CD14-positive monocyte (primary cell): ENCODE data around the gene WFS1. TPM values are rescaled to one million over a fixed set of nuclear protein-coding genes. Genes with fewer than 3 reads are reported as not detected.

Source experiments
- DNase-seq, 3 donors: peaks; one replicate each; pipeline ENCODE4 v3.0.0-alpha.2; 2011 to 2022
- H2AFZ ChIP-seq: 2 replicates; pipeline ENCODE4 v1.6.0; 2012; ENCODE audit warnings: mild to moderate bottlenecking, low read depth, low read length, inconsistent platforms; ENCODE audit not compliant: insufficient read depth, poor library complexity, severe bottlenecking
- H3K27ac ChIP-seq, 2 donors: 1 replicate in 1 of 2; 2 replicates in 1 of 2; pipeline ENCODE4 v1.5.1; 2012 to 2013; ENCODE audit warnings: low read length in 2 of 2, control low read depth in 1 of 2, inconsistent platforms in 1 of 2, low read depth in 1 of 2, mild to moderate bottlenecking in 1 of 2
- H3K27me3 ChIP-seq, 2 donors: one replicate each; pipeline versions ENCODE4 v1.6.0 to v1.6.1; 2011 to 2013; ENCODE audit warnings: low read length in 2 of 2; ENCODE audit not compliant: control insufficient read depth in 2 of 2, insufficient read depth in 2 of 2
- H3K36me3 ChIP-seq, 2 donors: replicated peaks in 1 of 2; 1 replicate in 1 of 2; 2 replicates in 1 of 2; pipeline versions ENCODE4 v1.5.1 to v1.6.1; 2012 to 2013; ENCODE audit warnings: low read length in 2 of 2, control low read depth in 1 of 2, inconsistent platforms in 1 of 2, mild to moderate bottlenecking in 1 of 2; ENCODE audit not compliant: insufficient read depth in 2 of 2, control insufficient read depth in 1 of 2
- H3K4me1 ChIP-seq, 2 donors: 1 replicate in 1 of 2; 2 replicates in 1 of 2; pipeline versions ENCODE4 v1.5.1 to v1.6.1; 2012 to 2013; ENCODE audit warnings: low read length in 2 of 2, control low read depth in 1 of 2, inconsistent platforms in 1 of 2, mild to moderate bottlenecking in 1 of 2, moderate library complexity in 1 of 2; ENCODE audit not compliant: insufficient read depth in 2 of 2, control insufficient read depth in 1 of 2
- H3K4me2 ChIP-seq: replicated peaks from 2 replicates; pipeline ENCODE3; 2012; ENCODE audit warnings: low read length, moderate library complexity, mild to moderate bottlenecking; ENCODE audit not compliant: poor library complexity, severe bottlenecking; ENCODE audit errors: extremely low read depth
- H3K4me3 ChIP-seq, 3 experiments: fragments of 200-600 bp in 1 of 3; sonication (generic) in 1 of 3; replicated peaks in 1 of 3; 1 replicate in 2 of 3; 2 replicates in 1 of 3; pipeline ENCODE4 v1.5.1; 2011 to 2013; ENCODE audit warnings: low read length in 3 of 3, mild to moderate bottlenecking in 3 of 3, control low read depth in 2 of 3, low read depth in 2 of 3, inconsistent platforms in 1 of 3, moderate library complexity in 1 of 3
- H3K79me2 ChIP-seq: 2 replicates; pipeline ENCODE4 v1.6.0; 2012; ENCODE audit warnings: mild to moderate bottlenecking, control low read depth, inconsistent platforms, low read length, moderate library complexity; ENCODE audit not compliant: insufficient read depth
- H3K9ac ChIP-seq: 2 replicates; pipeline ENCODE4 v1.6.0; 2017; ENCODE audit warnings: low read length, mild to moderate bottlenecking; ENCODE audit not compliant: insufficient read depth, poor library complexity, severe bottlenecking
- H3K9me3 ChIP-seq, 2 donors: replicated peaks in 1 of 2; 1 replicate in 1 of 2; 2 replicates in 1 of 2; pipeline versions ENCODE4 v1.5.1 to v1.6.1; 2012 to 2013; ENCODE audit warnings: low read length in 2 of 2, control low read depth in 1 of 2; ENCODE audit not compliant: control insufficient read depth in 1 of 2, insufficient read depth in 1 of 2
- H4K20me1 ChIP-seq: 2 replicates; pipeline ENCODE4 v1.6.0; 2012; ENCODE audit warnings: mild to moderate bottlenecking, low read length, control low read depth, moderate library complexity; ENCODE audit not compliant: insufficient read depth
- H3K27ac Mint-ChIP-seq, 7 donors: one replicate each; pipeline ENCODE4 v1.8.0; 2020; ENCODE audit warnings: mild to moderate bottlenecking in 7 of 7, mixed read lengths in 7 of 7, moderate library complexity in 6 of 7, inconsistent platforms in 2 of 7
- H3K27me3 Mint-ChIP-seq, 3 donors: one replicate each; pipeline ENCODE4 v1.8.0; 2021 to 2022; ENCODE audit warnings: low read depth in 3 of 3, mild to moderate bottlenecking in 3 of 3, mixed read lengths in 3 of 3, moderate library complexity in 3 of 3, inconsistent platforms in 1 of 3
- H3K36me3 Mint-ChIP-seq, 2 donors: one replicate each; pipeline ENCODE4 v1.8.0; 2020; ENCODE audit warnings: mixed read lengths in 2 of 2, inconsistent platforms in 1 of 2, mild to moderate bottlenecking in 1 of 2
- H3K4me1 Mint-ChIP-seq: one replicate; pipeline ENCODE4 v1.8.0; 2020; ENCODE audit warnings: mild to moderate bottlenecking, mixed read lengths
- H3K4me3 Mint-ChIP-seq, 2 donors: one replicate each; pipeline ENCODE4 v1.8.0; 2020; ENCODE audit warnings: mild to moderate bottlenecking in 2 of 2, mixed read lengths in 2 of 2, moderate library complexity in 1 of 2
- H3K9me3 Mint-ChIP-seq, 7 donors: one replicate each; pipeline ENCODE4 v1.8.0; 2020 to 2022; ENCODE audit warnings: mixed read lengths in 7 of 7, mild to moderate bottlenecking in 6 of 7, moderate library complexity in 6 of 7, inconsistent platforms in 2 of 7
- WGBS: methylation state at CpG from one replicate; pipeline ENCODE4 v1.1.5; 2013; ENCODE audit warnings: missing lambda C conversion rate; ENCODE audit not compliant: insufficient coverage; 5-methylcytosine and 5-hydroxymethylcytosine counted together
- intact Hi-C, 2 donors: fragments of 100-400 bp; cut with micrococcal nuclease; formaldehyde crosslinking; loops; one replicate each; pipeline versions ENCODE4 v1.15.0 to v1.15.1; 2023
- polyA plus RNA-seq, 3 donors: library from polyadenylated mRNA; depleted of rRNA in 1 of 3; unstranded in 2 of 3; stranded (reverse) in 1 of 3; fragments of 300-500 nt in 2 of 3; fragments of >200 nt in 1 of 3; fragmentation: Illumina TruSeq in 2 of 3; gene quantifications; 1 replicate in 2 of 3; 2 replicates in 1 of 3; pipeline ENCODE4 v1.2.3, GENCODE V29; 2012 to 2021
- TF ChIP-seq, protein P1 (sequence below): fragments of 200-600 bp; IDR thresholded peaks from one replicate; pipeline ENCODE4 v1.8.0; 2022; ENCODE audit warnings: antibody characterized with exemption, mild to moderate bottlenecking

Gene WFS1
- polyA plus RNA-seq, 3 donors = 0.39 to 1.8 (median 0.93) TPM

DNA sequence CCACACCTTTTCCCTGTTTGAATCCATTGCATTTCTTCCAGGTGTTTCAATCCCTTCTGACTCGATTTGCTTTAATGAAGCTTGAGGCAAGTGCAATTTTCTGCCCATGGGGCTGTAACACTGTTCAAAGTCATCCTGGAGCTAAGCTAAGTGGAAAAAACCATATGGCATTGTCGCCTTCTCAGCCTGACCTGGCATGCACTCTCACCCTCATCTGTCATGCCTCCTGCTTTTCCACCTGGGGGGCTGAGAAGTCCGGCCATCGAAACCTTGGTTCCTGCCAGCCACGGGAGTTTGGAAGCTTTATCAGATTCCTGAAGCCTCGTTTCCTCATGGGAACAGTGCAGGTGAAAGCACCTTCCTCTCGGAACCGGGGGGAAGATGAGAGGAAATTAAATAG, 38.2 kb downstream of the WFS1 start:
- H3K27me3 ChIP-seq = peaks cover 14 to 27% of the 10 kb centered on the region in 2 donors
- Mint-ChIP-seq H3K27ac (no peak overlapping the region), H3K4me1 (no peaks in the 10 kb centered on the region), H3K27me3 (peaks cover 40 to 44% (median 40%) of the 10 kb centered on the region in 3 donors), H3K36me3 (no peaks in the 10 kb centered on the region), H3K9me3 (peaks cover 5 to 14% (median 8%) of the 10 kb centered on the region in 7 donors), H3K4me3 (peak overlapping the region in 1 of 2 donors; percentile 75)
- no peak overlapping the region for H3K27ac ChIP-seq
- no peak for DNase-seq
- intact Hi-C loops = no loop called here
- no peaks in the 10 kb centered on the region for H3K36me3 ChIP-seq
- 96% methylated on average over 7 of the region's 8 CpGs for WGBS
- TF ChIP-seq, protein P1, sequence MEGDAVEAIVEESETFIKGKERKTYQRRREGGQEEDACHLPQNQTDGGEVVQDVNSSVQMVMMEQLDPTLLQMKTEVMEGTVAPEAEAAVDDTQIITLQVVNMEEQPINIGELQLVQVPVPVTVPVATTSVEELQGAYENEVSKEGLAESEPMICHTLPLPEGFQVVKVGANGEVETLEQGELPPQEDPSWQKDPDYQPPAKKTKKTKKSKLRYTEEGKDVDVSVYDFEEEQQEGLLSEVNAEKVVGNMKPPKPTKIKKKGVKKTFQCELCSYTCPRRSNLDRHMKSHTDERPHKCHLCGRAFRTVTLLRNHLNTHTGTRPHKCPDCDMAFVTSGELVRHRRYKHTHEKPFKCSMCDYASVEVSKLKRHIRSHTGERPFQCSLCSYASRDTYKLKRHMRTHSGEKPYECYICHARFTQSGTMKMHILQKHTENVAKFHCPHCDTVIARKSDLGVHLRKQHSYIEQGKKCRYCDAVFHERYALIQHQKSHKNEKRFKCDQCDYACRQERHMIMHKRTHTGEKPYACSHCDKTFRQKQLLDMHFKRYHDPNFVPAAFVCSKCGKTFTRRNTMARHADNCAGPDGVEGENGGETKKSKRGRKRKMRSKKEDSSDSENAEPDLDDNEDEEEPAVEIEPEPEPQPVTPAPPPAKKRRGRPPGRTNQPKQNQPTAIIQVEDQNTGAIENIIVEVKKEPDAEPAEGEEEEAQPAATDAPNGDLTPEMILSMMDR = no peak
- H2AFZ ChIP-seq = no peak overlapping the region
- no peak overlapping the region for H3K4me3 ChIP-seq
- no peaks in the 10 kb centered on the region for H4K20me1 ChIP-seq
- H3K9ac ChIP-seq = no peak overlapping the region
- H3K4me2 ChIP-seq = no peak overlapping the region
- H3K79me2 ChIP-seq = no peaks in the 10 kb centered on the region
- H3K9me3 ChIP-seq = peaks cover 6 to 13% of the 10 kb centered on the region in 2 donors
- H3K4me1 ChIP-seq = no peaks in the 10 kb centered on the region

DNA sequence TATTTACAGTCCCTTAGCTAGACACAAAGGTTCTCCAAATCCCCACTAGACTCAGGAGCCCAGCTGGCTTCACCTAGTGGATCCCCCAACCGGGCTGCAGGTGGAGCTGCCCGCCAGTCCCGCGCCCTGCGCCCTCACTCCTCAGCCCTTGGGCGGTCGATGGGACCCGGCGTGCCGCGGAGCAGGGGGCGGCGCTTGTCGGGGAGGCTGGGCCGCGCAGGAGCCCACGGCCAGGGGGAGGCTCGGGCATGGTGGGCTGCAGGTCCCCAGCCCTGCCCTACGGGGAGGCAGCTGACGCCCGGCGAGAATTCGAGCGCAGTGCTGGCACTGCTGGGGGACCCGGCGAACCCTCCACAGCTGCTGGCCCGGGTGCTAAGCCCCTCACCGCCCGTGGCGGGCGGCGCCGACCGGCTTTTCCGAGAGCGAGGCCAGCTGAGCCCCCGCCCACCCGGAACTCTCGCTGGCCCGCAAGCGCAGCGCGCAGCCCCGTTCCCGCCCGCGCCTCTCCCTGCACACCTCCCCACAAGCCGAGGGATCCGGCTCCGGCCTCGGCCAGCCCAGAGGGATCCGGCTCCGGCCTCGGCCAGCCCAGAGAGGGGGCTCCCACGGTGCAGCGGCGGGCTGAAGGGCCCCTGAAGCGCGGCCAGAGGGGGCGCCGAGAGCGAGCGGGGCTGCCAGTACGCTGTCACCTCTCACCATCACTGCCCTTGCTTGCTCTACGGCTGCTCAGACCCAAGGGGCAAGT, 39.4 kb downstream of the WFS1 start:
- Mint-ChIP-seq H3K27ac (no peak overlapping the region), H3K27me3 (peaks cover 40 to 44% (median 43%) of the 10 kb centered on the region in 3 donors), H3K4me3 (peak overlapping the region in 1 of 2 donors; percentile 75), H3K36me3 (no peaks in the 10 kb centered on the region), H3K4me1 (no peaks in the 10 kb centered on the region), H3K9me3 (peaks cover 5 to 14% (median 8%) of the 10 kb centered on the region in 7 donors)
- H3K9me3 ChIP-seq = peaks cover 6 to 13% of the 10 kb centered on the region in 2 donors
- H3K36me3 ChIP-seq = no peaks in the 10 kb centered on the region
- H3K27me3 ChIP-seq = peaks cover 14 to 27% of the 10 kb centered on the region in 2 donors
- no peak overlapping the region for H2AFZ ChIP-seq
- no peaks in the 10 kb centered on the region for H3K4me1 ChIP-seq
- WGBS = 5% methylated on average over 57 of the region's 65 CpGs
- H3K27ac ChIP-seq = no peak overlapping the region
- intact Hi-C loops = no loop called here
- DNase-seq = no peak
- no peaks in the 10 kb centered on the region for H4K20me1 ChIP-seq
- H3K79me2 ChIP-seq = no peaks in the 10 kb centered on the region
- no peak overlapping the region for H3K9ac ChIP-seq
- H3K4me3 ChIP-seq = no peak overlapping the region
- TF ChIP-seq, protein P1 = no peak
- no peak overlapping the region for H3K4me2 ChIP-seq
